Prostate gland (tissue), 2 donors: ENCODE results near the gene XRCC1. TPM values are rescaled to one million over a fixed set of nuclear protein-coding genes. Genes with fewer than 3 reads are reported as not detected.
A peak's percentile ranks its signal among the peaks of the same experiment; 100 is the strongest.
"Not testable (repeated sequence)": the region's sequence is repeated elsewhere in the genome, so short reads cannot be mapped to it uniquely, and the experiment has no call there.

ENCODE experiments used
- DNase-seq: peaks from one replicate; pipeline ENCODE4 v3.0.0-alpha.2; 2019; ENCODE audit warnings: low spot score
- H3K27ac ChIP-seq, 2 donors: fragments of 200-600 bp; sonication (generic); 2 replicates each; pipeline ENCODE4 v1.5.1; 2017 to 2019
- H3K27me3 ChIP-seq: fragments of 200-600 bp; sonication (generic); replicated peaks from 2 replicates; pipeline ENCODE4 v1.5.1; 2019; ENCODE audit not compliant: insufficient read depth
- H3K36me3 ChIP-seq, 2 donors: fragments of 200-600 bp; sonication (generic); 1 replicate in 1 of 2; 2 replicates in 1 of 2; pipeline versions ENCODE4 v1.5.1 to v1.8.1; 2017 to 2019
- H3K4me1 ChIP-seq: fragments of 200-600 bp; sonication (generic); replicated peaks from 2 replicates; pipeline ENCODE4 v1.5.1; 2019
- H3K4me3 ChIP-seq, 2 donors: fragments of 200-600 bp; sonication (generic); 2 replicates each; pipeline ENCODE4 v1.5.1; 2017 to 2019
- H3K9me3 ChIP-seq: fragments of 200-600 bp; sonication (generic); 2 replicates; pipeline ENCODE4 v1.5.1; 2017
- POLR2A ChIP-seq: fragments of 450-650 bp; IDR thresholded peaks from one replicate; pipeline ENCODE4 v1.6.1; 2016; ENCODE audit warnings: antibody characterized with exemption, mild to moderate bottlenecking
- POLR2AphosphoS5 ChIP-seq: sonication (generic); formaldehyde crosslinking; IDR thresholded peaks from one replicate; pipeline ENCODE4 v1.6.1; 2017; ENCODE audit warnings: antibody characterized with exemption
- WGBS: methylation state at CpG from one replicate; pipeline ENCODE4 v1.1.5; 2018; 5-methylcytosine and 5-hydroxymethylcytosine counted together
- intact Hi-C: fragments of 100-400 bp; cut with DNase I; formaldehyde crosslinking; loops from one replicate; pipeline ENCODE4 v1.14.2; 2022
- total RNA-seq, 2 donors: library from RNA; depleted of rRNA; stranded (reverse); fragments of >200 nt; gene quantifications; one replicate each; pipeline ENCODE4 v1.1.0, GENCODE V29; 2016
- TF ChIP-seq, protein P1 (sequence below), 4 experiments: fragments of 200-600 bp in 2 of 4; fragments of 450-650 bp in 2 of 4; sonication (generic) in 2 of 4; IDR thresholded peaks; 1 replicate in 3 of 4; 2 replicates in 1 of 4; pipeline ENCODE4 v1.5.1; 2016 to 2019; ENCODE audit warnings: antibody characterized with exemption in 4 of 4, mild to moderate bottlenecking in 2 of 4, moderate library complexity in 2 of 4

The XRCC1 gene
- total RNA-seq, 2 donors from 2014 or later, result 25.8 to 52.5 TPM

GRCh38 chr19:43609872-43610271 lies 34.5 kb upstream of the XRCC1 start:
- Histone ChIP-seq H3K4me3 (no peak overlapping the region), H3K27me3 (no peaks in the 10 kb centered on the region), H3K27ac (no peak overlapping the region), H3K4me1 (peaks cover 7% of the 10 kb centered on the region), H3K9me3 (no peaks in the 10 kb centered on the region), H3K36me3 (no peaks in the 10 kb centered on the region)
- 86% methylated on average over 7 of the region's 7 CpGs for WGBS
- TF ChIP-seq POLR2AphosphoS5 (no peak), POLR2A (no peak)
- TF ChIP-seq, protein P1, sequence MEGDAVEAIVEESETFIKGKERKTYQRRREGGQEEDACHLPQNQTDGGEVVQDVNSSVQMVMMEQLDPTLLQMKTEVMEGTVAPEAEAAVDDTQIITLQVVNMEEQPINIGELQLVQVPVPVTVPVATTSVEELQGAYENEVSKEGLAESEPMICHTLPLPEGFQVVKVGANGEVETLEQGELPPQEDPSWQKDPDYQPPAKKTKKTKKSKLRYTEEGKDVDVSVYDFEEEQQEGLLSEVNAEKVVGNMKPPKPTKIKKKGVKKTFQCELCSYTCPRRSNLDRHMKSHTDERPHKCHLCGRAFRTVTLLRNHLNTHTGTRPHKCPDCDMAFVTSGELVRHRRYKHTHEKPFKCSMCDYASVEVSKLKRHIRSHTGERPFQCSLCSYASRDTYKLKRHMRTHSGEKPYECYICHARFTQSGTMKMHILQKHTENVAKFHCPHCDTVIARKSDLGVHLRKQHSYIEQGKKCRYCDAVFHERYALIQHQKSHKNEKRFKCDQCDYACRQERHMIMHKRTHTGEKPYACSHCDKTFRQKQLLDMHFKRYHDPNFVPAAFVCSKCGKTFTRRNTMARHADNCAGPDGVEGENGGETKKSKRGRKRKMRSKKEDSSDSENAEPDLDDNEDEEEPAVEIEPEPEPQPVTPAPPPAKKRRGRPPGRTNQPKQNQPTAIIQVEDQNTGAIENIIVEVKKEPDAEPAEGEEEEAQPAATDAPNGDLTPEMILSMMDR (IDR thresholded peaks at IDR 0.05), result no peak
- DNase-seq, result no peak
- intact Hi-C loops, result no loop called here

- 40% methylated on average over 26 of the region's 28 CpGs for WGBS
- Histone ChIP-seq H3K36me3 (no peaks in the 10 kb centered on the region), H3K9me3 (no peaks in the 10 kb centered on the region), H3K4me1 (peaks cover 7% of the 10 kb centered on the region), H3K27me3 (no peaks in the 10 kb centered on the region), H3K27ac (peak overlapping the region; percentile 65 to 70), H3K4me3 (peak overlapping the region in 1 of 2 donors; percentile 1)
- DNase-seq, result no peak
- TF ChIP-seq POLR2AphosphoS5 (no peak), POLR2A (no peak)
- TF ChIP-seq, protein P1 (IDR thresholded peaks at IDR 0.05), result no peak
- intact Hi-C loops, result no loop called here
Measured at GRCh38 chr19:43607238-43608205, 32.2 kb upstream of the XRCC1 start.

DNA sequence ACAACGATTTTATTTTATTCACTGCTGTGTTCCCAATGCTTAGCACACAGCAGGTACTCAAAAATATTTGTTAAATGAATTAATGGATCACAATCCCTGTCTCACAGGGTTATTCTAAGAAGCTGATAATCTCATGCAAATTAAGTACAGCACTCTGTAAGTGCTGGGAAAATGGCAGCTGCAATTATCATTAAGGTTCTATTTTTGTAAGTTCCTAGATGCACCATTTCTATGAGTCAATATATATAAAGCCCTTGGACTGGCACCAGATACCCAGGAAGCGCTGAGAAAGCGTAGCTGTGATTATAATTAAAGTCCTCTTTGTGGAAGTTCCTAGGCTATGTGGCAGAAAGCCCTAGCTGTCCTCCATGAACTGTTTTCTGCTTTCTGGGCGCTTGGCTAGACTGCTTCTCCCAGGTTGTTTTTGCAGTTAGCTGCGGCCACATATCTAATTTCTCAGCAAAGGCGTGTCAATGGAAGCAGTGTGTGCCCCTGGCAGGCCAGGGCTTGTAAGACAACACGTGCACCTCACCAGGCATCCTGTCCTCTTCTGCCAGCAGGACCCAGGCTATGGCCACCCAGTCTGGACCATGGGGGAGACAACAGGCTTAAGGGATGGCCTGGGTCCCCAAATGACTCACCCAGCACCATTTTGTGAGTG lies 31.4 kb upstream of the XRCC1 start:
- 47% methylated on average over 7 of the region's 7 CpGs for WGBS
- no peaks in the 10 kb centered on the region for H3K27me3 ChIP-seq
- peaks cover 7% of the 10 kb centered on the region for H3K4me1 ChIP-seq
- intact Hi-C loops, result no loop called here
- no peaks in the 10 kb centered on the region for H3K9me3 ChIP-seq
- TF ChIP-seq POLR2A (no peak), POLR2AphosphoS5 (peak; percentile 84)
- H3K27ac ChIP-seq, result peak overlapping the region; percentile 65 to 70
- no peak overlapping the region for H3K4me3 ChIP-seq
- H3K36me3 ChIP-seq, result no peaks in the 10 kb centered on the region
- DNase-seq, result peak; percentile 79

DNA sequence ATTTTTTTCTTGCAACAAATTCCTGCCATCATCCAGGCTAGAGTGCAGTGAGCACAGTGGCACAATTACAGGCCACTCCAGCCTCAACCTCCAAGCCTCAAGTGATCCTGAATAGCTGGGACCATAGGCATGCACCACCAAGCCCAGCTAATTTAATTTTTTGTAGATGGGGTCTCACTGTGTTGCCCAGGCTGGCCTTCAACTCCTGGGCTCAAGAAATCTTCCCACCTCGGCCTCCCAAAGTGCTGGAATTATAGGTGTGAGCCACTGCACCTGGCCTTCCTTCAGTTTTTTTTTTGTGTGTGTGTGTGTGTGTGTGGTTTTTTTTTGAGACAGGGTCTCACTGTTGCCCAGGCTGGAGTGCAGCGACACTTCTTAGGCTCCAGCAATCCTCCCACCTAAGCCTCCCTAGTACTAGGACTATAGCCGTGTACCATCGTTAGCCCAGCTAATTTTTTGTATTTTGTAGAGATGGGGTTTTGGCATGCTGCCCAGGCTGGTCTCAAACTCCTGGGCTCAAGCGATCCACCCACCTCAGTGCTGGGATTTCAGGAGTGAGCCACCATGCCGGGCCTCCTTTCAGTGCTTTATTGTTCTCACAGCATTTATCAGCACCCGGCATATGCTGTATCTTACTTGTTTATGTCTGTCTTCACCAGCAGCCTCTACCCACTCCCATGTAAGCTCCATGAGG lies 30.7 kb upstream of the XRCC1 start:
- intact Hi-C loops, result no loop called here
- 54% methylated on average over 7 of the region's 7 CpGs for WGBS
- no peaks in the 10 kb centered on the region for H3K36me3 ChIP-seq

GRCh38 chr19:43600326-43600725 lies 25.0 kb upstream of the XRCC1 start:
- intact Hi-C loops, H3K36me3 ChIP-seq, H3K4me3 ChIP-seq, H3K27me3 ChIP-seq, H3K9me3 ChIP-seq: not testable (repeated sequence)
- DNase-seq, result peak; percentile 25
- WGBS, result 43% methylated on average over 5 of the region's 5 CpGs
- Histone ChIP-seq H3K27ac (peak overlapping the region; percentile 77 to 97), H3K4me1 (peaks cover 26% of the 10 kb centered on the region)

More for the DNA sequence above, 30.7 kb upstream of the XRCC1 start:
- no peaks in the 10 kb centered on the region for H3K9me3 ChIP-seq
- DNase-seq, result no peak
- no peak overlapping the region for H3K4me3 ChIP-seq
- H3K4me1 ChIP-seq, result peaks cover 11% of the 10 kb centered on the region
- peak overlapping the region; percentile 65 to 70 for H3K27ac ChIP-seq
- H3K27me3 ChIP-seq, result no peaks in the 10 kb centered on the region
- TF ChIP-seq, protein P1 (IDR thresholded peaks at IDR 0.05), result no peak
- TF ChIP-seq POLR2A (no peak), POLR2AphosphoS5 (no peak)
